ENCODE data around the gene RGS18.

- TF ChIP-seq POLR2A (IDR thresholded peaks at IDR 0.05) = no peak
- TF ChIP-seq CTCF (IDR thresholded peaks at IDR 0.05) = no peak
These were observed 43.3 kb upstream of the RGS18 start for GRCh38 chr1:192115000-192115399.
